ENCODE results near the gene PPP4R2.

DNA sequence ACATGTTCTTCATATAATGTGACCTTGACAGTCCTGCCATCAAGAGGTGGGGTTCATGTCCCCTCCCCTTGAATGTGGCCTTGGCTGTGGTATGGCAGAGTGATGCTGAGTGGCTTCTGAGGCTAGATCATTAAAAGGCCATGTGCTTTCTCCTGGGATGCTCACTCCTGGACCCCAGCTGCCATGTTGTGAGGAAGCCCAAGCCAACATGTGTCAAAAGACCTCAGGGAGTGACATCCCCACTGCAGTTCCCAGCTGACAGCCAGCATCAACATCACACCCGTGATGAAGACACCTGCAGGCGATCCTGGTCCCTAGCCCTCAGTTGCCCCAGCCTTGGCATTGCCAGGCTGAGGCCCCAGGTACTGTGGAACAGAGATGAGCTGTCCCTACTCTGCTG, 101.4 kb downstream of the PPP4R2 start:
- TF ChIP-seq, protein P1, sequence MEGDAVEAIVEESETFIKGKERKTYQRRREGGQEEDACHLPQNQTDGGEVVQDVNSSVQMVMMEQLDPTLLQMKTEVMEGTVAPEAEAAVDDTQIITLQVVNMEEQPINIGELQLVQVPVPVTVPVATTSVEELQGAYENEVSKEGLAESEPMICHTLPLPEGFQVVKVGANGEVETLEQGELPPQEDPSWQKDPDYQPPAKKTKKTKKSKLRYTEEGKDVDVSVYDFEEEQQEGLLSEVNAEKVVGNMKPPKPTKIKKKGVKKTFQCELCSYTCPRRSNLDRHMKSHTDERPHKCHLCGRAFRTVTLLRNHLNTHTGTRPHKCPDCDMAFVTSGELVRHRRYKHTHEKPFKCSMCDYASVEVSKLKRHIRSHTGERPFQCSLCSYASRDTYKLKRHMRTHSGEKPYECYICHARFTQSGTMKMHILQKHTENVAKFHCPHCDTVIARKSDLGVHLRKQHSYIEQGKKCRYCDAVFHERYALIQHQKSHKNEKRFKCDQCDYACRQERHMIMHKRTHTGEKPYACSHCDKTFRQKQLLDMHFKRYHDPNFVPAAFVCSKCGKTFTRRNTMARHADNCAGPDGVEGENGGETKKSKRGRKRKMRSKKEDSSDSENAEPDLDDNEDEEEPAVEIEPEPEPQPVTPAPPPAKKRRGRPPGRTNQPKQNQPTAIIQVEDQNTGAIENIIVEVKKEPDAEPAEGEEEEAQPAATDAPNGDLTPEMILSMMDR (IDR thresholded peaks at IDR 0.05): no peak
- TF ChIP-seq EP300 (IDR thresholded peaks at IDR 0.05) (no peak), POLR2A (IDR thresholded peaks at IDR 0.05) (no peak)

All from tibial nerve (tissue), 4 donors.